GM10248 (cell line): ENCODE data around the gene PCDHA5.

Experiments
- CTCF ChIA-PET: fragments of 300-600 bp; sonication (Branson Sonifier 250); formaldehyde crosslinking; extraction: SDS; loops from one replicate; lab custom pipeline; 2021; ENCODE audit warnings: antibody characterized with exemption; lab: Yijun Ruan, JAX
- POLR2A ChIA-PET: fragments of 350-650 bp; sonication (Branson Sonifier 250); formaldehyde crosslinking; extraction: SDS; loops from one replicate; lab custom pipeline; 2020; ENCODE audit warnings: antibody characterized with exemption; lab: Yijun Ruan, JAX
- DNase-seq: peaks from one replicate; pipeline ENCODE4 v3.0.0; 2012; ENCODE audit errors: extremely low spot score
- CTCF ChIP-seq: IDR thresholded peaks from 2 replicates; pipeline ENCODE4 v1.5.1; 2012; ENCODE audit warnings: mild to moderate bottlenecking, low read depth; ENCODE audit errors: extremely low read depth, missing control alignments, control extremely low read depth

The PCDHA5 gene

DNA sequence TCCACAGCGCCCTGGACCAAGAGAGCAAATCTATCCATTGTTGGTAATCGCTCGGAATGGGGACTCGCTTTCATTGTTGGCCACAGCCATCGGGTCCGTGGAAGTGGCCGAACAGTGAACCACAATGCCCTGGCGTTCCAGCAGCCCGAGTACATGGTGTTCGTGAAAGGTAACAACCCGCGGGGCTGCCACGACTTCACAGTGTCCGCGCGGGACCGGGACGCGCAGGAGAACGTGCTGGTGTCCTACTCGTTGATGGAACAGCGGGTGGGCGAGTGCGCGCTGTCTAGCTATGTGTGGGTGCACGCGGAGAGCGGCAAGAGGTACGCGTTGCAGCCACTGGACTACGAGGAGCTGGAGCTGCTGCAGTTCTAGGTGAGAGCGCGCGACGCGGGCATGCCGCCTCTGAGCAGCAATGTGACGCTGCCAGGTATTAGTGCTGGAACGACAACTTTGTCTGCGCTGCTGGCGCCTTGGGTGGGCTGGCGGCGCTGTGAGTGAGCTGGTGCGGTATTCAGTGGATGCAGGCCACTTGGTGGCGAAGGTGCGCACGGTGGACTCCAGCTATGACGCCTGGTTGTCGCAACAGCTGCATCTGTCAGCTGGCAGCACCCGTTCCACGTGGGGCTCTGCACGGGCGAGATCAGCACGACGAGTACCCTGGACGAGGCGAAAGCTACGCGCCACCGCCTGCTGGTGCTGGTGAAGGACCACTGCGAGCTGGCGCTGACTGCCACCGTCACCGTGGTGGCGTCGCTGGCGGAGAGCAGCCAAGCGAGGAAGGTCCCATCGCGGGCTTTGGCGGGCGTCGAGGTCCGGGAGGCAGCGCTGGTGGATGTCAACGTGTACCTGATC lies 41.3 kb downstream of the PCDHA5 start:
- no peak for DNase-seq
- TF ChIP-seq CTCF = no peak
- POLR2A ChIA-PET = no interaction called here
- CTCF ChIA-PET = no interaction called here

DNA sequence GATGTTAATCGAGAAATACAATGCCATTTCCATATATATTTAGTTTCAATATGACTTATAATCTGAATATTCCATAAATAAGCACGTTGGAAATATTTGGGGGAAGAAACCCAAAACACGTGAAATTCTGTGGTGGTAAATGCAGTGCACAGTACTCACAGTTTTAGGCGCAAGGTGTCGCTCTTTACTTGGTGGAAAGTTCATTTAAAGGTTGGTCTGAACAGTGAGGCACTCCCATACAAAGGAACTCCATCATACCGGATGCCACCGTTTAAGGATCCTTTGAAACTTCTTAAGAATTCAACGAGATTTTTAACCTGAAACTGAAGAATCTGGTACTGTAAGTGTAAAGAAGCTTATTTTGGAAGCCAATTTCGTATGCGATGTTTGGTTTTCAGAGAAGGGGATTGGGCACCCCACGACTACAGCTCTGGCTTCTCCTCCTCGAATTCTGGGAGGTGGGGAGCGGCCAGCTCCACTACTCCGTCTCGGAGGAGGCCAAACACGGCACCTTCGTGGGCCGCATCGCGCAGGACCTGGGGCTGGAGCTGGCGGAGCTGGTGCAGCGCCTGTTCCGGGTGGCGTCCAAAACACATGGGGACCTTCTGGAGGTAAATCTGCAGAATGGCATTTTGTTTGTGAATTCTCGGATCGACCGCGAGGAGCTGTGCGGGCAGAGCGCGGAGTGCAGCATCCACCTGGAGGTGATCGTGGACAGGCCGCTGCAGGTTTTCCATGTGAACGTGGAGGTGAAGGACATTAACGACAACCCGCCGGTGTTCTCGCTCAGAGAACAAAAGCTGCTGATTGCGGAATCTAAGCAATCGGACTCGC lies 47.5 kb downstream of the PCDHA5 start, which contains the start of gene PCDHA11:
TSS of gene PCDHA11 (plus strand) at position 237 of the 834 bp plus-strand sequence. CDS start at position 384, 147 bp downstream.
- CTCF ChIA-PET = no interaction called here
- no peak for DNase-seq
- POLR2A ChIA-PET = no interaction called here
- TF ChIP-seq CTCF = no peak

DNA sequence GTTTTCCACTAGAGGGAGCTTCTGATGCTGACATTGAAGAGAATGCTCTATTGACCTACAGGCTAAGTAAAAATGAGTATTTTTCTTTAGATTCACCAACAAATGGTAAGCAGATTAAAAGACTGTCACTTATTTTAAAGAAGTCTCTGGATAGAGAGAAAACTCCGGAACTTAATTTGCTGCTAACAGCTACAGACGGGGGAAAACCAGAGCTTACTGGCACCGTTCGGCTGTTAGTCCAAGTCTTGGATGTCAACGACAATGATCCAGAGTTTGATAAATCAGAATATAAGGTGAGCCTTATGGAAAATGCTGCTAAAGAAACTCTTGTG lies 48.1 kb downstream of the PCDHA5 start:
- no peak for DNase-seq
- ChIA-PET POLR2A (no interaction called here), CTCF (no interaction called here)
- TF ChIP-seq CTCF = no peak

GRCh38 chr5:140870221-140871201 lies 49.1 kb downstream of the PCDHA5 start:
- ChIA-PET CTCF (no interaction called here), POLR2A (no interaction called here)
- no peak for TF ChIP-seq CTCF
- DNase-seq = no peak
